NT2/D1 (cell line): ENCODE results near the gene CLIP2.
"Not testable (repeated sequence)": the region's sequence is repeated elsewhere in the genome, so short reads cannot be mapped to it uniquely, and the experiment has no call there.

Experiments used
- DNase-seq: peaks from one replicate; pipeline ENCODE4 v3.0.0-alpha.2; 2011; ENCODE audit warnings: low read depth, low spot score
- H3K27me3 ChIP-seq: 2 replicates; pipeline ENCODE4 v1.6.0; 2011; ENCODE audit warnings: mild to moderate bottlenecking; ENCODE audit not compliant: insufficient read length, insufficient read depth
- H3K36me3 ChIP-seq: 2 replicates; pipeline ENCODE4 v1.6.1; 2011; ENCODE audit warnings: mild to moderate bottlenecking, low read length, mixed read lengths; ENCODE audit not compliant: insufficient read depth, insufficient read length
- H3K4me1 ChIP-seq: 2 replicates; pipeline ENCODE4 v1.5.1; 2011; ENCODE audit not compliant: insufficient read depth, insufficient read length
- H3K4me3 ChIP-seq: 2 replicates; pipeline ENCODE4 v1.5.1; 2011; ENCODE audit warnings: low read depth; ENCODE audit not compliant: insufficient read length
- H3K9ac ChIP-seq: 2 replicates; pipeline ENCODE4 v1.6.0; 2011; ENCODE audit warnings: low read depth; ENCODE audit not compliant: insufficient read length
- H3K9me3 ChIP-seq: 2 replicates; pipeline ENCODE4 v1.5.1; 2011; ENCODE audit warnings: mild to moderate bottlenecking, low read length; ENCODE audit not compliant: insufficient read depth
- SUZ12 ChIP-seq: IDR thresholded peaks from 2 replicates; pipeline ENCODE4 v1.6.1; 2011; ENCODE audit not compliant: insufficient read length, insufficient read depth; ENCODE audit errors: extremely low read depth
- YY1 ChIP-seq: IDR thresholded peaks from 2 replicates; pipeline ENCODE4 v1.6.1; 2011; ENCODE audit not compliant: insufficient read length, insufficient read depth
- ZNF274 ChIP-seq: IDR thresholded peaks from 2 replicates; pipeline ENCODE4 v1.6.1; 2011; ENCODE audit warnings: mild to moderate bottlenecking, low read depth, low read length

CLIP2 gene

DNA sequence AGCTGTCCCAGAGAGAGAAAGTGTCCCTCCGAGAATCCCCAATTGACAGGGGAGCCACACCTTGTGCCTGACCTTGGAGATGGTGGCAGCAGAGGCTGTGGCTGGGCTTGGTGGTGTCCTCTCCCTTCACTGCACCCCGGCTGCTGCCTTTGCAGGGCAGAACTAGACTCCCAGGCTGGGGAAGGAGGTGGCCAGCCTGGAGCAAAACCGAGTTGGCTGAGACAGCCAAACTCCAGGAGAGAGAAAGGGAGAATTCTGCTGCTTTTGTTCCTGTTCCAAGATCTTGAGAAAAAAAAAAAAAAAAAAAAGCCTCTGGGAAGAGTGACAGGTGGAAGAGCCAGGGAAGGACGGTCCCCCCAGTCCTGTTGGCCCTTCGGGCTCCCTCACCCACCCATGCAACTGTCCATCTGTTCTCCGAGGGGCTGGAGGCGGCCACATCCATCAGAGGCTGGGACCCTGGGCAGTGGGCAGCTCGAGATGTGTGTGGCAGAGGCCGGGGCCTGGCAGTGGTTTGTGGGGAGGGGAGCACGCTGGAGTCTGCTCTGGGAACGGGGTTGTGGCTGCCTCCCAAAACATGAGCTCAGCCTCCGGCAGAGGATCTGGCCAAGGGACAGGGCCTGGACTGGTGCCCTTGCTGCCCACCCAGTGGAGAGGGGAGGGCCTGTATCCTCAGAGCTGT lies 35.5 kb downstream of the CLIP2 start:
- no peak overlapping the region for H3K9ac ChIP-seq
- no peaks in the 10 kb centered on the region for H3K27me3 ChIP-seq
- TF ChIP-seq ZNF274 = no peak
- TF ChIP-seq SUZ12 = no peak
- no peak for TF ChIP-seq YY1
- no peak for DNase-seq
- H3K36me3 ChIP-seq = peaks cover 13% of the 10 kb centered on the region
- H3K9me3 ChIP-seq = no peaks in the 10 kb centered on the region
- H3K4me1 ChIP-seq = peaks cover 7% of the 10 kb centered on the region
- H3K4me3 ChIP-seq = no peak overlapping the region

DNA sequence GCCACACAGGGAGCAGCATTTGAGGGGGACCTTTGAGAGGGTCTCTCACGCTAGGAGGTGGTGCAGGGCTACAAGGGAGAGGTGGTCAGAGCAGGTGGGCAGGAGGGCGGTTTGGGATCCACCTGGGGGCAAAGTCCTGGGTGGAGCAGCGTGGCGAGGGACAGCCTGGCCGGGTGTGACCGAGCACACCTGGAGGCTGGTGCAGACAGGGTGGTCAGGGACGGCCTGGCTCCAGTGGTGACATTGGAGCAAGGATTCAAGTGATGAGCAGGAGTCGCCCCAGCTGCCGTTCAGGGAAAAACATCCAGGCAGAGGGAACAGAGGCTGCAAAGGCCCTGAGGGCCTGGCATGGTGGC lies 36.0 kb downstream of the CLIP2 start:
- TF ChIP-seq SUZ12 = no peak
- no peak for TF ChIP-seq ZNF274
- no peak for TF ChIP-seq YY1
- Histone ChIP-seq H3K9me3 (no peaks in the 10 kb centered on the region), H3K36me3 (peaks cover 13% of the 10 kb centered on the region), H3K4me1 (peaks cover 7% of the 10 kb centered on the region), H3K9ac (no peak overlapping the region), H3K4me3 (no peak overlapping the region), H3K27me3 (no peaks in the 10 kb centered on the region)
- DNase-seq = no peak

DNA sequence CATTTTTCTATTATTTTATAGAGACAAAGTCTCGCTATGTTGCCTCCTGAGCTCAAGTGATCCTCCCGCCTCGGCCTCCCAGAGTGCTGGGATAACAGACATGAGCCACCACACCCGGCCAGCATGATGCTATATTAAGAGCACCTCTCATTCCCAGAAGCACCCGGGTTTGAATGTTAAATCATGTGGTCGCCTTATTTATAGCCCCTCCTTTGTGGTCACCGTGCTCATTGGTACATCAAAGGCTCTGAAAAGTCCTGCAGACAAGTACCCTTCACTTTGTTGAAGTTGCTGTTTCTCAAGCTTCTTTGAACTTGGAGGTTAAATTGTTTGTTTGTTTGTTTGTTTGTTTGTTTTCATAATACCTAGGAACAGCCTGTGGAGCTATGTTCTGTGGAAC lies 40.0 kb downstream of the CLIP2 start:
- DNase-seq = no peak
- Histone ChIP-seq H3K9ac (no peak overlapping the region), H3K4me1 (peaks cover 7% of the 10 kb centered on the region), H3K4me3 (no peak overlapping the region), H3K9me3 (no peaks in the 10 kb centered on the region), H3K27me3 (no peaks in the 10 kb centered on the region), H3K36me3 (peaks cover 8% of the 10 kb centered on the region)
- no peak for TF ChIP-seq YY1
- TF ChIP-seq ZNF274 = no peak
- TF ChIP-seq SUZ12 = no peak

DNA sequence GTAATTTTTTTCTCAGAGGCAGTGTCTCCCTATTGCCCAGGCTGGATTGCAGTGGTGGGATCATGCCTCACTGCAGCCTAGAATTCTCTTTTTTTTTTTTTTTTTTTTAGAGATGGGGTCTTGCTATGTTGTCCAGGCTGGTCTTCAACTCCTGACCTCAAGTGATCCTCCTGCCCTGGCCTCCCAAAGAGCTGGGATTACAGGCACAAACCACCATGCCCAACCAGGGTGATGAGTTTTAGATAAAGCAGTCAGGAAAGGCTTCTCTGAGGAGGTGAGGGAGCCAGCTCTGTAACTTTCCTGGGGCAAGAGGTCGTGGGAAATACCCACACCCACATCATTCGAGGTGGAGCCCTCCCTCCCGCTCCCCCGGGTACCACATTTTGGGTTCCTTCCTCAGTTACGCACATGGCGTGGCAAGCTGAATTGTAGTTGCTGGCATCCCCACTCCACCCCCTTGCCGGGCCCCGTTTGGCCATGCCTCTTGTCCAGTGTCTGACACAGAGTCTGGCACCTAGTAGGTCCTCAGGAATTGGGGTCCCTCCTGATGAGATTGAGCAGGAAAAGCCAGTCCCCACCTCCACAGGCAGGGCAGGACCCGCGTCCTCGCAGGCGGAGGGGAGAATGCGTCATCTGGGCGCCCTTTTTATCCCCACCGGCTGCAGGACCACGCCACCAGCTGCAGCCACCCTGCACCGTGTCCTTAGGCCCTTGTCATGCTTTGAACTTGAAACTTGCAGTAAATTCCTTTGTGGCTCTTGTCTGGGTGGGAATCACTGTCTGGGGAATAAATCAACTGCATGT lies 43.4 kb downstream of the CLIP2 start:
- Histone ChIP-seq H3K9me3 (no peaks in the 10 kb centered on the region), H3K4me3 (no peak overlapping the region), H3K9ac (no peak overlapping the region), H3K4me1 (no peaks in the 10 kb centered on the region), H3K27me3 (no peaks in the 10 kb centered on the region), H3K36me3 (peaks cover 3% of the 10 kb centered on the region)
- no peak for TF ChIP-seq SUZ12
- no peak for TF ChIP-seq YY1
- TF ChIP-seq ZNF274 = no peak
- DNase-seq = no peak

DNA sequence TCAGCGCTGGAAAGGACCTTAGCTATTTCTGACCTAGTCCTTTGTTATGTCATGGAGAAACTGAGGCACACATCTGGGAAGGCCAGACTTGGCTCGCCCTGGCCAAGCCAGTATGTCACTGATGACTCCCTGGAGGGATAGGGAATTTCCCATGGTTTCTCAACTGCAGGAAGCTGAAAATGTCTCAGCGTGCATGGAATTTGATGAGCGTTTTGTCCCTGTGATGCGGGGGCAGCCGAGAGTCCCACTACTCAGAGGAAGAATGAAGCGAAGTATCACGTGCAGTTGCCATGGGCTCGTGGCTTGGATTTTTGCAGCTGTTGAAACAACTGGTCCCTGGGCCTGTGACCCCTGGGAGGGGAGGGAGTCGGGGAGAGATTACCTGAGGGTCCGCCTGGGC lies 44.8 kb downstream of the CLIP2 start:
- Histone ChIP-seq H3K36me3 (peaks cover 7% of the 10 kb centered on the region), H3K9ac (no peak overlapping the region), H3K4me1 (no peaks in the 10 kb centered on the region), H3K9me3 (no peaks in the 10 kb centered on the region), H3K27me3 (no peaks in the 10 kb centered on the region), H3K4me3 (no peak overlapping the region)
- TF ChIP-seq YY1 (no peak), ZNF274 (no peak), SUZ12 (no peak)
- no peak for DNase-seq

GRCh38 chr7:74337926-74338325 lies 48.7 kb downstream of the CLIP2 start:
- DNase-seq = no peak
- no peak overlapping the region for H3K9ac ChIP-seq
- peaks cover 12% of the 10 kb centered on the region for H3K36me3 ChIP-seq
- no peak overlapping the region for H3K4me3 ChIP-seq
- no peaks in the 10 kb centered on the region for H3K27me3 ChIP-seq
- no peaks in the 10 kb centered on the region for H3K4me1 ChIP-seq
- no peaks in the 10 kb centered on the region for H3K9me3 ChIP-seq
- no peak for TF ChIP-seq SUZ12
- TF ChIP-seq ZNF274 = no peak
- TF ChIP-seq YY1 = no peak

DNA sequence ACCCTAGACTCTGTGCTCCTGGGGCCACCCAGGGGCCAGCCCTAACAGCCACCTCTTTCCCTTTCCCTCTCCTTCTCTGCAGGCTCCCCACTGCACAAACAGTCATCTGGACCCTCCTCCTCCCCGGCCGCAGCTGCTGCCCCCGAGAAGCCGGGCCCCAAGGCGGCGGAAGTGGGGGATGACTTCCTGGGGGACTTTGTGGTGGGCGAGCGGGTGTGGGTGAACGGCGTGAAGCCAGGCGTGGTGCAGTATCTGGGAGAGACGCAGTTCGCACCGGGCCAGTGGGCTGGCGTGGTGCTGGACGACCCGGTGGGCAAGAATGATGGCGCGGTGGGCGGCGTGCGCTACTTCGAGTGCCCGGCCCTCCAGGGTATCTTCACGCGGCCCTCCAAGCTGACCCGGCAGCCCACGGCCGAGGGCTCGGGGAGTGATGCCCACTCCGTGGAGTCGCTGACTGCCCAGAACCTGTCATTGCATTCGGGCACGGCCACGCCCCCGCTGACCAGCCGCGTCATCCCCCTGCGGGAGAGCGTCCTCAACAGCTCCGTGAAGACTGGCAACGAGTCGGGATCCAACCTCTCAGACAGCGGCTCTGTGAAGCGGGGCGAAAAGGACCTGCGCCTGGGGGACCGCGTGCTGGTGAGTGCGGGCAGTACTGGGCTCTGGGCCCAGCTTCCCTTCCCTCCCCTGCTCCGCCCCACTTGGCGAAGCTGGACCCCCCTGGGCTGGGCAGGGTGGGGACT lies 49.3 kb downstream of the CLIP2 start:
- Histone ChIP-seq H3K9ac (no peak overlapping the region), H3K27me3 (no peaks in the 10 kb centered on the region), H3K9me3 (no peaks in the 10 kb centered on the region), H3K4me3 (no peak overlapping the region), H3K36me3 (peaks cover 17% of the 10 kb centered on the region), H3K4me1 (no peaks in the 10 kb centered on the region)
- no peak for DNase-seq
- TF ChIP-seq YY1 (no peak), ZNF274 (no peak), SUZ12 (no peak)

GRCh38 chr7:74339648-74340047 lies 50.4 kb downstream of the CLIP2 start:
- not testable (repeated sequence) for H3K4me1 ChIP-seq, H3K4me3 ChIP-seq, H3K9ac ChIP-seq

More at GRCh38 chr7:74339648-74340047, 50.4 kb downstream of the CLIP2 start:
- peaks cover 19% of the 10 kb centered on the region for H3K36me3 ChIP-seq
- not testable (repeated sequence) for DNase-seq, H3K9me3 ChIP-seq, H3K27me3 ChIP-seq
